Hair follicle dermal papilla cell (primary cell): ENCODE results near the gene RLN3. TPM values are rescaled to one million over a fixed set of nuclear protein-coding genes. Genes with fewer than 3 reads are reported as not detected.

Experiments
- total RNA-seq: library from RNA; depleted of rRNA; stranded (reverse); fragments of >200 nt; gene quantifications from 2 replicates; pipeline ENCODE4 v1.2.3, GENCODE V29; 2012

RLN3 gene
- total RNA-seq = not detected in 2 replicates

GRCh38 chr19:14027856-14028450 lies at the start of gene RLN3:
TSS of gene RLN3 (plus strand) at chr19:14028148. CDS start at chr19:14028205, 57 bp downstream.

GRCh38 chr19:14006085-14006765 lies 21.7 kb upstream of the RLN3 start, which contains the start of gene RFX1:
TSS of gene RFX1 (minus strand) at chr19:14006320. CDS start at chr19:13993843, 12,477 bp downstream.

GRCh38 chr19:14031719-14032480 lies 4.0 kb downstream of the RLN3 start, which contains the start of gene IL27RA:
TSS of gene IL27RA (plus strand) at chr19:14031762. CDS start at chr19:14031873, 111 bp downstream.

GRCh38 chr19:14061751-14062557 lies 34.0 kb downstream of the RLN3 start, which contains the start of gene PALM3:
TSS of gene PALM3 (minus strand) at chr19:14062076. CDS start at chr19:14061980, 96 bp downstream.

GRCh38 chr19:14072535-14073260 lies 44.8 kb downstream of the RLN3 start, which contains the start of gene MISP3:
TSS of gene MISP3 (plus strand) at chr19:14072786. CDS start at chr19:14073310, 524 bp downstream.

Other genes starting within 250 kb of the RLN3 start
- gene ZSWIM4, start 232.7 kb upstream of the RLN3 start, total RNA-seq = 8.4 and 11.4 TPM in 2 replicates
- gene NANOS3, start 151.0 kb upstream of the RLN3 start, total RNA-seq = 0.49 TPM in 1 of 2 replicates, not detected in the other
- 0.36 and 0.97 TPM in 2 replicates for gene BRME1, start 122.0 kb upstream of the RLN3 start, total RNA-seq
- 24.7 and 26.8 TPM in 2 replicates for gene CC2D1A, start 121.9 kb upstream of the RLN3 start, total RNA-seq
- 7.2 and 11.5 TPM in 2 replicates for gene PODNL1, start 89.7 kb upstream of the RLN3 start, total RNA-seq
- 12.8 and 14.3 TPM in 2 replicates for gene DCAF15, start 75.6 kb upstream of the RLN3 start, total RNA-seq
- gene RFX1, start 21.8 kb upstream of the RLN3 start, total RNA-seq = 3.2 TPM in 2 replicates
- gene IL27RA, start 3.6 kb downstream of the RLN3 start, total RNA-seq = 0.49 and 2.1 TPM in 2 replicates
- gene PALM3, start 33.9 kb downstream of the RLN3 start, total RNA-seq = 0.32 TPM in 1 of 2 replicates, not detected in the other
- 0.49 TPM in 2 replicates for gene MISP3, start 44.6 kb downstream of the RLN3 start, total RNA-seq
- gene C19orf67, start 57.6 kb downstream of the RLN3 start, total RNA-seq = not detected in 2 replicates
- 18.9 and 28.9 TPM in 2 replicates for gene SAMD1, start 62.6 kb downstream of the RLN3 start, total RNA-seq
- 51.6 and 61.8 TPM in 2 replicates for gene PRKACA, start 89.6 kb downstream of the RLN3 start, total RNA-seq
- gene ASF1B, start 108.4 kb downstream of the RLN3 start, total RNA-seq = 1.3 and 2.2 TPM in 2 replicates
- 4.9 and 5.1 TPM in 2 replicates for gene ADGRL1, start 178.0 kb downstream of the RLN3 start, total RNA-seq